LNCaP clone FGC (cell line): Measurements from ENCODE around the gene MRNIP.

Experiments
- DNase-seq: peaks from one replicate; pipeline ENCODE4 v3.0.0-alpha.2; 2011; ENCODE audit warnings: low read depth
- H3K4me3 ChIP-seq: 2 replicates; pipeline ENCODE4 v1.5.1; 2011; ENCODE audit warnings: mild to moderate bottlenecking, low read depth, low read length, control low read depth
- TF ChIP-seq, protein P1 (sequence below): IDR thresholded peaks from 2 replicates; pipeline ENCODE4 v1.5.1; 2012; ENCODE audit warnings: mild to moderate bottlenecking; ENCODE audit not compliant: control insufficient read depth, insufficient read depth; ENCODE audit errors: extremely low read depth

Gene MRNIP

DNA sequence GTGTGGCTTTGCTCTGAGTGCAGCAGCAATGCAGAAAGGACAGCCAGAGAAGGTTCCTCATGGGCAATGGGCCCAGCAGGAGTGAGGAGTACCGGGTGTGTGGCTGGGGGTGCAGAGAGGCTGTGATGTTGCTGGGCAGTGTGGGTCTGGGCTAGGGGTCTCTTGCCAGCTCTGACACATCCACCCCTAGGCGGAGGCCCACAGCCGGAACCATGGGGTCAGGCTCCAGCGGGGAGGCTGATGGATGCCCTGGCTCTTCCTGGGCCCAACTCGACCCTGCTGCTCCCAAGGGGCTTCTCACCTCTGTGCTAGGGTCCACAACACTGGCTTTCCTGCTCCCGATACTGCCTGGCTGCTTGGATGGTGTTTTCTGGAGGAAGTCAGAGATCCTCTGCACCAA is 29.2 kb upstream of the MRNIP start:
- H3K4me3 ChIP-seq = no peak overlapping the region
- no peak for DNase-seq
- TF ChIP-seq, protein P1, sequence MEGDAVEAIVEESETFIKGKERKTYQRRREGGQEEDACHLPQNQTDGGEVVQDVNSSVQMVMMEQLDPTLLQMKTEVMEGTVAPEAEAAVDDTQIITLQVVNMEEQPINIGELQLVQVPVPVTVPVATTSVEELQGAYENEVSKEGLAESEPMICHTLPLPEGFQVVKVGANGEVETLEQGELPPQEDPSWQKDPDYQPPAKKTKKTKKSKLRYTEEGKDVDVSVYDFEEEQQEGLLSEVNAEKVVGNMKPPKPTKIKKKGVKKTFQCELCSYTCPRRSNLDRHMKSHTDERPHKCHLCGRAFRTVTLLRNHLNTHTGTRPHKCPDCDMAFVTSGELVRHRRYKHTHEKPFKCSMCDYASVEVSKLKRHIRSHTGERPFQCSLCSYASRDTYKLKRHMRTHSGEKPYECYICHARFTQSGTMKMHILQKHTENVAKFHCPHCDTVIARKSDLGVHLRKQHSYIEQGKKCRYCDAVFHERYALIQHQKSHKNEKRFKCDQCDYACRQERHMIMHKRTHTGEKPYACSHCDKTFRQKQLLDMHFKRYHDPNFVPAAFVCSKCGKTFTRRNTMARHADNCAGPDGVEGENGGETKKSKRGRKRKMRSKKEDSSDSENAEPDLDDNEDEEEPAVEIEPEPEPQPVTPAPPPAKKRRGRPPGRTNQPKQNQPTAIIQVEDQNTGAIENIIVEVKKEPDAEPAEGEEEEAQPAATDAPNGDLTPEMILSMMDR = no peak

DNA sequence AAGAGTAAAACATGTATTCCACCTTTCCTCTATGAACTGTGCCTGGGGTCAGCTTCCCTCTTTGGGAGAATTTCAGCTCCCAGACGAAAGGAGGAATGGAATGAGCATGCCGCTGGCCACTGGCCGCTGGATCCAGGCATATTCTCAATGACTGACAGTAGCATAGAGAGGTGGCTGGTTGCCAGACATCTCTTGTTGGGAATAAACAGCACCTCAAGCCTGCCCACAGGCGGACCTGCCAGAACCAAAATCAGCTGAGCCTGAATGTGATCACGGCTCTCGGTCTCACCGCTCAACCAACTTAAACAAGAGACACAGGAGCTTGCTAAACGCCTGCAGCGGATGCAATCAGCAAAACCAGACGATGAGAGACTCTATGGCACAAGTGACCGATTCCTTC is 28.5 kb upstream of the MRNIP start:
- no peak for DNase-seq
- H3K4me3 ChIP-seq = no peak overlapping the region
- TF ChIP-seq, protein P1 = no peak

DNA sequence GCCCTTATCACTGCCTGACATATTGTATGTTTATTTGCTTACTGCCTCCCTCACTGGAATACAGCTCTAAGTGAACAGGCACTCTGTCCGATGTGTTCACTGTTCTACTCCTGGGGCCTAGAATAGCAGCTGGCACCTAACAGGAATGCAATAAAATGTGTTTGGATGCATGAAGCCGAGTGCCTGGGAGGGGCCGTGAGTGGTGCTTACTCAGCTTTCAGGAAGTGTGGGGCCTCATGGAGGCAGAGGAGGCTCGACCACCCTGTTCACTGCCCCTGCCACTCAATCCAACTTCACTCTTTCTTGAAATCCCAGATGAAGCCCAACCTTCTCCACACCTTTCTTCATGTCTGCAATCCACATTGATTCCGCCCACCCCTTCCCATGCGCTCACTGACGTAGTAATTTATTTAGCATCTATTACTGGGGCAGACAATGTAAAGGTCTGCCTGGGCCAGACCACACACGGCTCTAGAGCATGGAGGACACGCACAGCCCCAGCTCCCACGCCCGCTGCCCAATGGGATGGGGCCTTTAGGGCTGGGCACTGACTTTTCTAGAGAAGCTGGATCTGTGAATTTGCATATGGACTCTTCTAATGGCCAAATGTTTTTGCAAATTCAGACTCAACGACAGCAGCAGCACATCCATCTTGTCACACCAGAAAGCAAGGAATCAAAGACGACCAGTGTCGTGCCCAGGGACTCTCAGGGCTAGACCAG is 27.7 kb upstream of the MRNIP start:
- TF ChIP-seq, protein P1 = no peak
- no peak for DNase-seq
- H3K4me3 ChIP-seq = no peak overlapping the region

DNA sequence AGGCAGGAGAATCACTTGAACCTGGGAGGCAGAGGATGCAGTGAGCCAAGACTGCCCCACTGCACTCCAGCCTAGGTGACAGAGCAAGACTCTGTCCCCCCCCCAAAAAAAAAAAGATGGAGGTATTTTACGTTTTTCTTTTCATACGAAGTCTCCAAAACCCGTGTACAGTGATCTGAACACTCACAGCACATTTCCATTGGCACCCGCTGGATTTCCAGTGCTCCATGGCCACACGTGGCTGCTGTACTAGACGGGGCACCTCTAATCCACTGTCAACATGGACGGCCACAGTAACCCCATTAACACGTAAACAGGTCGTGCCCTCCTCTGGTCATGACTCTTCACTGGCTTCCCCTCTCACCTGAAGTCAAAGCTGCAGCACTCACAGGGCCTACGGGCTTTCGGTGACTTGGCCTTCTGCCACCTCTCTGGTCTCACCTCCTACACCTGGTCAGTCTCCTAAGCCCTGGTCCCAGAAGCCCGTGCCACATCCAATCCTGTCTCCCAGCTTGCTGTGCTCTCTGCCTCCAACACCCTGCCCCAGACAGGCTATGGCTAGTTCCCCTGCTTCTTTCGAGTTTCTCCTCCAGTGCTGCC is 27.0 kb upstream of the MRNIP start:
- no peak overlapping the region for H3K4me3 ChIP-seq
- TF ChIP-seq, protein P1 = no peak
- DNase-seq = no peak

DNA sequence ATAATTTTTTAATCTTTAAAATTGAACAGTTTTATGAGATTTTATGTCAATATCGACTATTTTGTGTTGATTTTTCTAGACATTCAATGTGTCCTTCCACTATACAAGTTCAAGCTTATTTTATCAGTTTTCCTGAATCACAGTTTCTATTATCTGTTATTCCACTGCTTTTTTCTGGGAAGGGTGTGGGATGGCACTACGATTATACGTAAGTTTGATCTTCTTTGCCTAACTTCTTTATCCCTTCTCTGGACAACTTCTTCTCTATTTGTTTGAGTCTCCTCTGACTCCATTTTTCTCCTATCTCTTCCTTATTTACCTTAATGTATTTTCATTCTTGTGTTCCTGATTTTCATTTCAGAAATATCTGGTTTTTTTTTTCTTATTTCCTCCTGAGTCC is 24.5 kb upstream of the MRNIP start:
- H3K4me3 ChIP-seq = no peak overlapping the region
- TF ChIP-seq, protein P1 = no peak
- DNase-seq = no peak

DNA sequence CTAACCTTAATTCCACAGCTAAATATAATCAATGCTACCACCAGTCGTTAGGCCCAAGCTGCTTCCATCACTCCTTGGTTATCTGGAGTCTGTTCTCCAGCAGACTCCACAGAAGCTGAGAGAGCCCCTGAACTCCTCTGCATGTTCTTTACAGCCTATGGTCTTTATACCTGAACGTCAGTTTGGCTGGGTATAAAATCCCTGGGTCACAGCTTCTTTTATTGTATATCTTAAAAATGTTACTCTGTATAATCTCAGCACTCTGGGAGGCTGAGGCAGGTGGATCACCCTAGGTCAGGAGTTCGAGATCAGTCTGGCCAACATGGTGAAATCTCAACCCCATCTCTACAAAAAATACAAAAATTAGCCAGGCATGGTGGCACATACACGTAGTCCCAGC is 23.7 kb upstream of the MRNIP start:
- TF ChIP-seq, protein P1 = no peak
- H3K4me3 ChIP-seq = no peak overlapping the region
- DNase-seq = no peak

DNA sequence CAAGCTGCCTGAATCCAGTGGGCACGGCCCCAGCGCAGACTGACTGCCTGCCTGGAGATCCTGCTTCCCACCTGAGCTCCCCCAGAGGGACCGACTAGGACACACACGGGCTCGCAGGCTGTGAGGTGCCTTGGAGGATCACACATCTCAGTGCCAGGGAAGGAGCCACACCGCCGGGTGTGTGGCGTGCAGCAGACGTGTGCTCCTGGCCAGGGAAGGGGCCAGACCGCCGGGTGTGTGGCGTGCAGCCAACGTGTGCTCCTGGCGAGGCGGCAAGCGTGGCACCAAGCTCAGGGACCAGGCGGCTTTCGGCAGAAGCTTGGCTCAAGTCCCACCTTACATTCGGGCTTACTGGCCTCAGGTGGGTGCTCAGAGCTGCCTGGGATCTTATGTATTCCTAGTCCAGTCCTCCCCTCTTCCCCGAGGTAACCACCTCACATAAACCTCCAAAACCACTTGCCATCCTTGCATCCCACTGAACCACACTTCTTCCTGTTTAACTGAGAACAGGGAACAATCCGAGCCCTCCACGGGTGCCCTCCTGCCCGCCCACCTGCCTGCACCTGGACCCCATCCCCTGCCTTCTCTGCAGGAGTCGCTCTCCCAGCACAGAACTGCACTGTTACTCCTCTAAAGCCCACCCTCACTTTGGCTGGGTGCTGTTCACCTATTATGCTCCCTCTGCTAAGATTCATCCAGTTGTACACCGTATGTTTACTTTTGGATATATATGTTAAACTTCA is 22.4 kb upstream of the MRNIP start:
- no peak overlapping the region for H3K4me3 ChIP-seq
- TF ChIP-seq, protein P1 = no peak
- DNase-seq = no peak
